Loucy (cell line): ENCODE measurements around the gene PAPSS2.

Source experiments
- CTCF ChIP-seq: fragments of 200-600 bp; sonication (generic); conservative IDR thresholded peaks from 2 replicates; pipeline ENCODE4 v1.5.1; 2014; ENCODE audit warnings: mild to moderate bottlenecking, antibody characterized with exemption, low read length
- EZH2phosphoT487 ChIP-seq: fragments of 200-600 bp; IDR thresholded peaks from 2 replicates; pipeline ENCODE4 v1.6.1; 2018; ENCODE audit warnings: antibody characterized with exemption, mild to moderate bottlenecking, moderate library complexity, borderline replicate concordance

GRCh38 chr10:87703771-87704170, 44.1 kb downstream of the PAPSS2 start:
- TF ChIP-seq CTCF (no peak), EZH2phosphoT487 (no peak)
